HCT116 (cell line): ENCODE data around the gene ZEB2. TPM values are rescaled to one million over a fixed set of nuclear protein-coding genes. Genes with fewer than 3 reads are reported as not detected.

Experiments
- ATAC-seq: fragments of 200-7000 bp; cut with Tn5 transposase; 2 replicates; pipeline ENCODE4 v1.9.1; 2020; ENCODE audit warnings: mild to moderate bottlenecking, moderate library complexity
- BruUV-seq: library from RNA; stranded (reverse); fragments of 400-500 nt; replicated peaks from 2 replicates; lab custom pipeline; 2021; lab: Mats Ljungman, UMichigan
- CTCF ChIA-PET: fragments of 300-600 bp; sonication (Branson Sonifier 250); formaldehyde crosslinking; loops from one replicate; lab custom pipeline; 2021; ENCODE audit warnings: antibody characterized with exemption; lab: Charles Lee
- POLR2A ChIA-PET: fragments of 300-600, 350-600 bp; sonication (Branson Sonifier 250); formaldehyde crosslinking; loops from one replicate; lab custom pipeline; 2021; ENCODE audit warnings: antibody characterized with exemption; lab: Charles Lee
- RAD21 ChIA-PET, 2 experiments: fragments of 300-600 bp; sonication (Branson Sonifier 250); formaldehyde crosslinking; loops; one replicate each; lab custom pipeline; 2023; ENCODE audit warnings: low total read pairs in 2 of 2; ENCODE audit not compliant: uncharacterized antibody in 2 of 2, unreplicated experiment in 2 of 2, low non-redundant PET in 1 of 2; lab: Charles Lee
- DNase-seq: peaks from one replicate; pipeline ENCODE4 v3.0.0-alpha.2; 2010; ENCODE audit warnings: low read depth, low spot score
- H2AFZ ChIP-seq: fragments of 200-600 bp; shearing (Covaris generic), sonication (generic); 2 replicates; pipeline ENCODE4 v1.6.1; 2017; ENCODE audit warnings: low read depth, mixed run types, mixed read lengths, antibody characterized with exemption, low read length; ENCODE audit not compliant: poor library complexity, severe bottlenecking
- H3K27ac ChIP-seq: 2 replicates; pipeline ENCODE4 v1.5.1; 2012; ENCODE audit warnings: low read depth, low read length
- H3K27me3 ChIP-seq: fragments of 200-600 bp; sonication (generic); 2 replicates; pipeline ENCODE4 v1.6.1; 2016; ENCODE audit warnings: mixed run types, low read length, mixed read lengths; ENCODE audit not compliant: insufficient read depth
- H3K36me3 ChIP-seq, 2 experiments: fragments of 200-500 bp in 1 of 2; fragments of 200-600 bp in 1 of 2; sonication (Bioruptor generic) in 1 of 2; sonication (generic) in 1 of 2; 2 replicates each; pipeline versions ENCODE4 v1.5.1 to v1.6.1; 2014 to 2016; ENCODE audit warnings: low read length in 2 of 2, inconsistent platforms in 1 of 2, mixed read lengths in 1 of 2, mixed run types in 1 of 2; ENCODE audit not compliant: insufficient read depth in 2 of 2, control insufficient read depth in 1 of 2
- H3K4me1 ChIP-seq, 2 experiments: fragments of 200-600 bp in 1 of 2; sonication (generic) in 1 of 2; 2 replicates each; pipeline versions ENCODE4 v1.5.1 to v1.6.1; 2012 to 2017; ENCODE audit warnings: low read length in 2 of 2, inconsistent platforms in 1 of 2, mild to moderate bottlenecking in 1 of 2, mixed read lengths in 1 of 2, mixed run types in 1 of 2, moderate library complexity in 1 of 2; ENCODE audit not compliant: insufficient read depth in 2 of 2, control insufficient read depth in 1 of 2
- H3K4me2 ChIP-seq: fragments of 200-600 bp; sonication (generic); 2 replicates; pipeline ENCODE4 v1.6.1; 2017; ENCODE audit warnings: mixed run types, low read length, mixed read lengths
- H3K4me3 ChIP-seq, 2 experiments: fragments of 200-600 bp in 1 of 2; sonication (generic) in 1 of 2; replicated peaks in 1 of 2; 2 replicates each; pipeline ENCODE4 v1.5.1; 2011 to 2016; ENCODE audit warnings: low read length in 2 of 2, control low read depth in 1 of 2, low read depth in 1 of 2, mild to moderate bottlenecking in 1 of 2, mixed read lengths in 1 of 2, mixed run types in 1 of 2
- H3K79me2 ChIP-seq: fragments of 200-600 bp; sonication (generic); 2 replicates; pipeline ENCODE4 v1.6.1; 2017; ENCODE audit warnings: mild to moderate bottlenecking, mixed run types, low read length, moderate library complexity, mixed read lengths; ENCODE audit not compliant: insufficient read depth
- H3K9ac ChIP-seq: fragments of 200-600 bp; sonication (generic); 2 replicates; pipeline ENCODE4 v1.6.1; 2016; ENCODE audit warnings: low read length, mixed read lengths
- H3K9me2 ChIP-seq: fragments of 200-600 bp; sonication (generic), shearing (Covaris generic); 2 replicates; pipeline ENCODE4 v1.6.1; 2017; ENCODE audit warnings: mixed run types, mild to moderate bottlenecking, moderate library complexity; ENCODE audit not compliant: insufficient read depth
- H3K9me3 ChIP-seq, 2 experiments: fragments of 200-500 bp in 1 of 2; fragments of 200-600 bp in 1 of 2; sonication (Bioruptor generic) in 1 of 2; sonication (generic) in 1 of 2; 2 replicates each; pipeline ENCODE4 v1.6.1; 2014 to 2017; ENCODE audit warnings: low read length in 2 of 2, mixed read lengths in 2 of 2, inconsistent platforms in 1 of 2, low read depth in 1 of 2, mild to moderate bottlenecking in 1 of 2, mixed run types in 1 of 2, moderate library complexity in 1 of 2; ENCODE audit not compliant: control insufficient read depth in 1 of 2, insufficient read depth in 1 of 2
- H4K20me1 ChIP-seq: fragments of 200-600 bp; sonication (generic), shearing (Covaris generic); 2 replicates; pipeline ENCODE4 v1.6.1; 2017; ENCODE audit warnings: mixed run types, mild to moderate bottlenecking, moderate library complexity; ENCODE audit not compliant: insufficient read depth
- ATF3 ChIP-seq: IDR thresholded peaks from 2 replicates; pipeline ENCODE4 v1.6.1; 2012
- CBX3 ChIP-seq: IDR thresholded peaks from 2 replicates; pipeline ENCODE4 v1.6.1; 2012; ENCODE audit warnings: low read depth
- CEBPB ChIP-seq: IDR thresholded peaks from 2 replicates; pipeline ENCODE4 v1.6.1; 2012; ENCODE audit warnings: low read depth
- EGR1 ChIP-seq: IDR thresholded peaks from 2 replicates; pipeline ENCODE4 v1.6.1; 2012; ENCODE audit warnings: low read depth
- EZH2 ChIP-seq: fragments of 200-600 bp; sonication (generic); IDR thresholded peaks from 2 replicates; pipeline ENCODE4 v1.6.1; 2017; ENCODE audit warnings: antibody characterized with exemption, mixed run types
- EZH2phosphoT487 ChIP-seq: fragments of 200-600 bp; IDR thresholded peaks from 2 replicates; pipeline ENCODE4 v1.6.1; 2018; ENCODE audit warnings: antibody characterized with exemption, borderline replicate concordance
- JUND ChIP-seq: IDR thresholded peaks from 2 replicates; pipeline ENCODE4 v1.6.1; 2012
- POLR2A ChIP-seq: IDR thresholded peaks from 2 replicates; pipeline ENCODE4 v1.7.0; 2011; ENCODE audit warnings: borderline replicate concordance; ENCODE audit not compliant: insufficient read depth, insufficient read length; ENCODE audit errors: extremely low read depth
- POLR2AphosphoS5 ChIP-seq: IDR thresholded peaks from 2 replicates; pipeline ENCODE4 v1.6.1; 2011; ENCODE audit warnings: mild to moderate bottlenecking, low read depth, low read length, moderate library complexity
- RAD21 ChIP-seq: IDR thresholded peaks from 2 replicates; pipeline ENCODE4 v1.6.1; 2012; ENCODE audit warnings: low read depth, mild to moderate bottlenecking
- SIN3A ChIP-seq: IDR thresholded peaks from 2 replicates; pipeline ENCODE4 v1.6.1; 2012; ENCODE audit warnings: low read depth
- SP1 ChIP-seq: IDR thresholded peaks from 2 replicates; pipeline ENCODE4 v1.6.1; 2012; ENCODE audit warnings: low read depth
- SRF ChIP-seq: IDR thresholded peaks from 2 replicates; pipeline ENCODE4 v1.6.1; 2012; ENCODE audit warnings: low read depth
- TCF7L2 ChIP-seq: IDR thresholded peaks from 2 replicates; pipeline ENCODE4 v1.7.0; 2011; ENCODE audit warnings: borderline replicate concordance, inconsistent platforms; ENCODE audit not compliant: insufficient read depth, insufficient read length; ENCODE audit errors: extremely low read depth
- YY1 ChIP-seq: IDR thresholded peaks from 2 replicates; pipeline ENCODE4 v1.6.1; 2011; ENCODE audit warnings: low read length, low read depth, moderate library complexity, mild to moderate bottlenecking; ENCODE audit not compliant: insufficient replicate concordance; ENCODE audit errors: extremely low read depth
- ZFX ChIP-seq: fragments of 450-650 bp; IDR thresholded peaks from 2 replicates; pipeline ENCODE4 v1.6.1; 2017
- ZNF274 ChIP-seq: fragments of 200-500 bp; sonication (Bioruptor generic); IDR thresholded peaks from 2 replicates; pipeline ENCODE4 v1.6.1; 2014; ENCODE audit warnings: mild to moderate bottlenecking, low read depth, low read length, inconsistent platforms
- intact Hi-C: fragments of 100-400 bp; cut with micrococcal nuclease; formaldehyde crosslinking; loops from 2 replicates; pipeline ENCODE4 v1.10.0; 2022
- total RNA-seq: library from RNA; stranded (reverse); gene quantifications from one replicate; pipeline ENCODE4 v1.2.1, GENCODE V29; 2021; ENCODE audit not compliant: unreplicated experiment
- TF ChIP-seq, protein P1 (sequence below): IDR thresholded peaks from 2 replicates; pipeline ENCODE4 v1.6.1; 2012; ENCODE audit warnings: low read depth
- TF ChIP-seq, protein P2 (sequence below): IDR thresholded peaks from 2 replicates; pipeline ENCODE4 v1.6.1; 2012

Gene ZEB2
- total RNA-seq, 1 experiment from 2014 or later, result 0.81 TPM

GRCh38 chr2:144461308-144461766 is 58.6 kb downstream of the ZEB2 start:
- POLR2A ChIA-PET, result no interaction called here
- DNase-seq, result no peak
- BruUV-seq, result no TSS peak
- H3K27me3 ChIP-seq, result no peaks in the 10 kb centered on the region
- ATAC-seq, result no peak
- H2AFZ ChIP-seq, result no peak overlapping the region
- RAD21 ChIA-PET, result no interaction called here
- no peak overlapping the region for H3K9ac ChIP-seq
- CTCF ChIA-PET, result no interaction called here
- H3K9me2 ChIP-seq, result no peaks in the 10 kb centered on the region
- H3K4me2 ChIP-seq, result no peak overlapping the region
- TF ChIP-seq EZH2phosphoT487, result no peak
- no peak for TF ChIP-seq SRF
- TF ChIP-seq ATF3, result no peak
- TF ChIP-seq CBX3, result no peak
- TF ChIP-seq ZNF274, result no peak
- no peak overlapping the region for H3K27ac ChIP-seq
- H3K4me1 ChIP-seq, result no peaks in the 10 kb centered on the region
- intact Hi-C loops, result no loop called here
- H3K79me2 ChIP-seq, result no peaks in the 10 kb centered on the region
- no peaks in the 10 kb centered on the region for H3K9me3 ChIP-seq
- H3K36me3 ChIP-seq, result no peaks in the 10 kb centered on the region
- no peak overlapping the region for H3K4me3 ChIP-seq
- no peaks in the 10 kb centered on the region for H4K20me1 ChIP-seq

DNA sequence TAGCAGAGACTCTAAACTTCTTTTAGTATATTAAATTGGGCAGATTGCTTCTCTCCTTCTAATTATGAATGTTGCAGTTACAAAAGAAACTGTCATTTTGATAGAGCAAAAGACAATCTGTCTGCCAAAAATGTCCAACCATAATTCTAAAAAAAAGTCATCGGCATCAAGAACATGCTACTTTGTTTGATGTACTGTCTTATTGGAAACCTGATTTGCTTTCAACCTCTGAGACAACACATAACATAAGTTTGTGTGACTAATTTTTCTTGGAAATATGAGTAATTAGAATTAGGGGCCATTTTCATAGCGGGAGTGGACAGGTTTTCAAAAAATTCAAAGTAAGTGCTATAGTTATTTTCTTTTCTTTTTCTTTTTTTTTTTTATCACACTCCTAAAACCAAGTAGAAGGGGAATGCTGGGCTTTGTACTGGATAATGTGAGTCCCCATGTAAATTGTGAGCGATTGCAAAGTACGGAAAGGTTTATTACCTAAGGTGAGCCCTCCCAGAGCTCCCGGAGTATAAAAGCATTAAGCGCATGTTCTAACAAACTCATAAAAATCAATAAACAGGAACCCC is 59.1 kb downstream of the ZEB2 start:
- H3K9ac ChIP-seq, result no peak overlapping the region
- ChIA-PET RAD21 (no interaction called here), POLR2A (no interaction called here), CTCF (no interaction called here)
- TF ChIP-seq JUND (no peak), TCF7L2 (no peak), RAD21 (no peak), ZNF274 (no peak), YY1 (no peak), POLR2A (no peak), SRF (no peak), EZH2 (no peak), ATF3 (no peak), CEBPB (no peak), POLR2AphosphoS5 (no peak), SP1 (no peak), ZFX (no peak), EGR1 (no peak), SIN3A (no peak)
- TF ChIP-seq, protein P1, sequence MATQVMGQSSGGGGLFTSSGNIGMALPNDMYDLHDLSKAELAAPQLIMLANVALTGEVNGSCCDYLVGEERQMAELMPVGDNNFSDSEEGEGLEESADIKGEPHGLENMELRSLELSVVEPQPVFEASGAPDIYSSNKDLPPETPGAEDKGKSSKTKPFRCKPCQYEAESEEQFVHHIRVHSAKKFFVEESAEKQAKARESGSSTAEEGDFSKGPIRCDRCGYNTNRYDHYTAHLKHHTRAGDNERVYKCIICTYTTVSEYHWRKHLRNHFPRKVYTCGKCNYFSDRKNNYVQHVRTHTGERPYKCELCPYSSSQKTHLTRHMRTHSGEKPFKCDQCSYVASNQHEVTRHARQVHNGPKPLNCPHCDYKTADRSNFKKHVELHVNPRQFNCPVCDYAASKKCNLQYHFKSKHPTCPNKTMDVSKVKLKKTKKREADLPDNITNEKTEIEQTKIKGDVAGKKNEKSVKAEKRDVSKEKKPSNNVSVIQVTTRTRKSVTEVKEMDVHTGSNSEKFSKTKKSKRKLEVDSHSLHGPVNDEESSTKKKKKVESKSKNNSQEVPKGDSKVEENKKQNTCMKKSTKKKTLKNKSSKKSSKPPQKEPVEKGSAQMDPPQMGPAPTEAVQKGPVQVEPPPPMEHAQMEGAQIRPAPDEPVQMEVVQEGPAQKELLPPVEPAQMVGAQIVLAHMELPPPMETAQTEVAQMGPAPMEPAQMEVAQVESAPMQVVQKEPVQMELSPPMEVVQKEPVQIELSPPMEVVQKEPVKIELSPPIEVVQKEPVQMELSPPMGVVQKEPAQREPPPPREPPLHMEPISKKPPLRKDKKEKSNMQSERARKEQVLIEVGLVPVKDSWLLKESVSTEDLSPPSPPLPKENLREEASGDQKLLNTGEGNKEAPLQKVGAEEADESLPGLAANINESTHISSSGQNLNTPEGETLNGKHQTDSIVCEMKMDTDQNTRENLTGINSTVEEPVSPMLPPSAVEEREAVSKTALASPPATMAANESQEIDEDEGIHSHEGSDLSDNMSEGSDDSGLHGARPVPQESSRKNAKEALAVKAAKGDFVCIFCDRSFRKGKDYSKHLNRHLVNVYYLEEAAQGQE, result no peak
- TF ChIP-seq, protein P2, sequence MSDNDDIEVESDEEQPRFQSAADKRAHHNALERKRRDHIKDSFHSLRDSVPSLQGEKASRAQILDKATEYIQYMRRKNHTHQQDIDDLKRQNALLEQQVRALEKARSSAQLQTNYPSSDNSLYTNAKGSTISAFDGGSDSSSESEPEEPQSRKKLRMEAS, result no peak
- no peaks in the 10 kb centered on the region for H3K36me3 ChIP-seq
- DNase-seq (no peak), ATAC-seq (no peak)
- intact Hi-C loops, result no loop called here
- H3K27me3 ChIP-seq, result no peaks in the 10 kb centered on the region
- no peaks in the 10 kb centered on the region for H3K9me3 ChIP-seq
- H3K4me2 ChIP-seq, result no peak overlapping the region
- no peak overlapping the region for H2AFZ ChIP-seq
- no peaks in the 10 kb centered on the region for H3K79me2 ChIP-seq
- no TSS peak for BruUV-seq
- no peaks in the 10 kb centered on the region for H3K9me2 ChIP-seq
- H3K4me3 ChIP-seq, result no peak overlapping the region
- no peak overlapping the region for H3K27ac ChIP-seq
- no peaks in the 10 kb centered on the region for H3K4me1 ChIP-seq
- H4K20me1 ChIP-seq, result no peaks in the 10 kb centered on the region
